Upper lobe of left lung (tissue), 4 donors: ENCODE results near the gene COMTD1.

Experiments used
- EP300 ChIP-seq, 4 donors: sonication (generic); formaldehyde crosslinking; IDR thresholded peaks; one replicate each; pipeline ENCODE4 v1.5.1; 2017; ENCODE audit warnings: antibody characterized with exemption in 4 of 4, control low read depth in 2 of 4
- POLR2A ChIP-seq, 4 donors: fragments of 450-650 bp; IDR thresholded peaks; one replicate each; pipeline ENCODE4 v1.5.1; 2016 to 2017; ENCODE audit warnings: antibody characterized with exemption in 4 of 4, mild to moderate bottlenecking in 2 of 4
- POLR2AphosphoS5 ChIP-seq, 2 donors: sonication (generic); formaldehyde crosslinking; IDR thresholded peaks; one replicate each; pipeline ENCODE4 v1.5.1; 2017; ENCODE audit warnings: antibody characterized with exemption in 2 of 2
- TF ChIP-seq, protein P1 (sequence below), 6 experiments: fragments of 450-650 bp in 4 of 6; fragments of 200-600 bp in 2 of 6; sonication (generic) in 2 of 6; IDR thresholded peaks; one replicate each; pipeline ENCODE4 v1.5.1; 2016 to 2019; ENCODE audit warnings: antibody characterized with exemption in 6 of 6

DNA sequence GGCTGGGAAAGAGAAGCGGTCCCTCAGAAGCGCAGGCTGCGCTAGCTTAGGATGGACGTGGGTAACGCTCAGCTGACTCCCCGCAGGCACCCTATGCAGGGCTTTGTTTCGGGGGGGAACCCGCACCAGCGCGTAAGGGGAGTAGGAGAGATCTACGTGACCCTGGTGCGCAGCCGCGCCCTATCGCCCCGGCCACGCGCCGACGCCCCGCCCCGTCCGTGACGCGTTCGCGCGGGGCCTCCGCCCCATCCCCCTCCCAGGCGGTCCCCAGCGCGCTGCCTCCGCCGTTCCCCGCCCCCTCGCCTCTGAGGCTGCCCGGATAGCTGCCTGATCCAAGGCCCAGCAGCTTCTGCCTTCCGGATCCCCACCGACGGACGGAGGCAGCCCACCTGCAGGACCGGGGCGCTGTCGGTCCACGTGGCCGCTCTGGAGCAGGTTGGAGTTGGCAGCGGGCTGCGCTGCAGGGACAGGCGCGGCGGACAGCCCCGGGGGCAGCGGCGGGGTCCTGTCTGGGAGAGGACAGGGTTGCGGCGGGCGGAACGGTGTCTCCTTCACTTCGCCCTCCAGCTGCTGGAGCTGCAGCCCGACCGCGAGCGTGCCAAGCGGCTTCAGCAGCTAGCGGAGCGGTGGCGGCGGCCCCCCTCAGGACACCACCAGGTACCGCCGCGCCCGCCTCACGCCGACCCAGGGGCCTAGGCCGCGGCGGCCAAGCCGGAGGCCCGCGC, 25.3 kb downstream of the COMTD1 start, which contains the start of gene VDAC2:
- TF ChIP-seq, protein P1, sequence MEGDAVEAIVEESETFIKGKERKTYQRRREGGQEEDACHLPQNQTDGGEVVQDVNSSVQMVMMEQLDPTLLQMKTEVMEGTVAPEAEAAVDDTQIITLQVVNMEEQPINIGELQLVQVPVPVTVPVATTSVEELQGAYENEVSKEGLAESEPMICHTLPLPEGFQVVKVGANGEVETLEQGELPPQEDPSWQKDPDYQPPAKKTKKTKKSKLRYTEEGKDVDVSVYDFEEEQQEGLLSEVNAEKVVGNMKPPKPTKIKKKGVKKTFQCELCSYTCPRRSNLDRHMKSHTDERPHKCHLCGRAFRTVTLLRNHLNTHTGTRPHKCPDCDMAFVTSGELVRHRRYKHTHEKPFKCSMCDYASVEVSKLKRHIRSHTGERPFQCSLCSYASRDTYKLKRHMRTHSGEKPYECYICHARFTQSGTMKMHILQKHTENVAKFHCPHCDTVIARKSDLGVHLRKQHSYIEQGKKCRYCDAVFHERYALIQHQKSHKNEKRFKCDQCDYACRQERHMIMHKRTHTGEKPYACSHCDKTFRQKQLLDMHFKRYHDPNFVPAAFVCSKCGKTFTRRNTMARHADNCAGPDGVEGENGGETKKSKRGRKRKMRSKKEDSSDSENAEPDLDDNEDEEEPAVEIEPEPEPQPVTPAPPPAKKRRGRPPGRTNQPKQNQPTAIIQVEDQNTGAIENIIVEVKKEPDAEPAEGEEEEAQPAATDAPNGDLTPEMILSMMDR (IDR thresholded peaks at IDR 0.05): peak in 2 of 6 experiments; percentile 37 to 53
- TF ChIP-seq EP300 (IDR thresholded peaks at IDR 0.05) (peak in 1 of 4 donors; percentile 1), POLR2AphosphoS5 (IDR thresholded peaks at IDR 0.05) (peak; percentile 85 to 91), POLR2A (IDR thresholded peaks at IDR 0.05) (peak; percentile 74 to 96 (median 88))
